C4-2B (cell line): ENCODE results near the gene GMDS.

Experiments
- CTCF ChIP-seq: fragments of 450-650 bp; conservative IDR thresholded peaks from 2 replicates; pipeline ENCODE4 v1.5.1; 2017; ENCODE audit warnings: mild to moderate bottlenecking
- ZFX ChIP-seq: fragments of 450-650 bp; IDR thresholded peaks from 2 replicates; pipeline ENCODE4 v1.6.1; 2017

GRCh38 chr6:1679688-1680068 is 565.7 kb downstream of the GMDS start:
- TF ChIP-seq CTCF (no peak), ZFX (no peak)
